Hepatocyte (in vitro differentiated cells): ENCODE data around the gene MUCL3.

ENCODE experiments used
- CTCF ChIP-seq: fragments of 200-600 bp; sonication (generic); IDR thresholded peaks from 2 replicates; pipeline ENCODE4 v1.5.1; 2016; ENCODE audit warnings: antibody characterized with exemption, mild to moderate bottlenecking; ENCODE audit not compliant: poor library complexity
- EZH2 ChIP-seq: fragments of 200-600 bp; sonication (generic); IDR thresholded peaks from 2 replicates; pipeline ENCODE4 v1.6.1; 2016; ENCODE audit warnings: antibody characterized with exemption, mild to moderate bottlenecking, borderline replicate concordance
- EZH2phosphoT487 ChIP-seq: fragments of 200-600 bp; sonication (generic); IDR thresholded peaks from one replicate; pipeline ENCODE4 v1.6.1; 2018; ENCODE audit warnings: antibody characterized with exemption, mild to moderate bottlenecking, low read depth, moderate library complexity; ENCODE audit not compliant: unreplicated experiment, severe bottlenecking

- TF ChIP-seq EZH2 = no peak
- no peak for TF ChIP-seq CTCF
- no peak for TF ChIP-seq EZH2phosphoT487
Measured at GRCh38 chr6:30914854-30915590, 25.8 kb upstream of the MUCL3 start.
